ENCODE measurements around the gene ACE. TPM values are rescaled to one million over a fixed set of nuclear protein-coding genes. Genes with fewer than 3 reads are reported as not detected.
"Not testable (repeated sequence)": the region's sequence is repeated elsewhere in the genome, so short reads cannot be mapped to it uniquely, and the experiment has no call there.

ACE gene
- total RNA-seq, 1 donor from 2014 or later: 6.4 TPM

DNA sequence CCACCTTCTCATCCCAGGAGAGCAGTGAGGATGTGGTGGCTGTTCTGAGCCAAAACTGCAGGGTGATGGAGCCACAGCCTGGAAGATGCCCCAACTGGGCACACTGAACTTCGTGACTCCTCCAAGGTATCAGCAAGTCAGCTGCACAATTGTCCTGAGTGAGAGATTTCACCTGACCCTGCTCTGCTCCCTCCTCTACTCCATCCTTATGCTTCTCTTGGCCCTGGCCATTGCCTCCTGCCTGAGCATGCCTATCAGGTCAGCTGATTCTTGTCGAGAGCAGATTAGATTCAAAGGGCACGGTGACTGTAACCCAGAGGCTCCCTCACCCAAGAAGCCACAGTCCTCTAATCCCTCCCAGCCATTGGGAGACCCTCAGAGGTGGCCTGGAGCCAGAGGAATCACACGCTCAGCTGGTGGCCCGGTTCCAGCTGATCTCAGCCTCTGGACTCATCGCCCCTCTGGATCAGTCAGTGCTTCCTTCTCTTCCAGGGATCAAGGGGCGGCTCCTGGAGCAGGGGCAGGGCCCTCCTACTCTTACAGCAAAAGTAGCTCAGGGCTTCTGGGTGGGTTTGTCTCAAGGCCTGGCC is 23.8 kb upstream of the ACE start:
- H3K27me3 Mint-ChIP-seq: peaks cover 18% of the 10 kb centered on the region
- DNase-seq (ENCODE audit: low spot score, unreplicated experiment): no peak
- peaks cover 2% of the 10 kb centered on the region for H3K36me3 Mint-ChIP-seq (ENCODE audit: insufficient read depth)
- H3K4me1 Mint-ChIP-seq (ENCODE audit: low read depth): no peaks in the 10 kb centered on the region
- H3K9me3 Mint-ChIP-seq (ENCODE audit: low read depth): no peaks in the 10 kb centered on the region
- H3K27ac Mint-ChIP-seq: no peak overlapping the region
- TF ChIP-seq, protein P1, sequence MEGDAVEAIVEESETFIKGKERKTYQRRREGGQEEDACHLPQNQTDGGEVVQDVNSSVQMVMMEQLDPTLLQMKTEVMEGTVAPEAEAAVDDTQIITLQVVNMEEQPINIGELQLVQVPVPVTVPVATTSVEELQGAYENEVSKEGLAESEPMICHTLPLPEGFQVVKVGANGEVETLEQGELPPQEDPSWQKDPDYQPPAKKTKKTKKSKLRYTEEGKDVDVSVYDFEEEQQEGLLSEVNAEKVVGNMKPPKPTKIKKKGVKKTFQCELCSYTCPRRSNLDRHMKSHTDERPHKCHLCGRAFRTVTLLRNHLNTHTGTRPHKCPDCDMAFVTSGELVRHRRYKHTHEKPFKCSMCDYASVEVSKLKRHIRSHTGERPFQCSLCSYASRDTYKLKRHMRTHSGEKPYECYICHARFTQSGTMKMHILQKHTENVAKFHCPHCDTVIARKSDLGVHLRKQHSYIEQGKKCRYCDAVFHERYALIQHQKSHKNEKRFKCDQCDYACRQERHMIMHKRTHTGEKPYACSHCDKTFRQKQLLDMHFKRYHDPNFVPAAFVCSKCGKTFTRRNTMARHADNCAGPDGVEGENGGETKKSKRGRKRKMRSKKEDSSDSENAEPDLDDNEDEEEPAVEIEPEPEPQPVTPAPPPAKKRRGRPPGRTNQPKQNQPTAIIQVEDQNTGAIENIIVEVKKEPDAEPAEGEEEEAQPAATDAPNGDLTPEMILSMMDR (IDR thresholded peaks at IDR 0.05; ENCODE audit: unreplicated experiment): no peak
- H3K4me3 Mint-ChIP-seq (ENCODE audit: low read depth): no peak overlapping the region

DNA sequence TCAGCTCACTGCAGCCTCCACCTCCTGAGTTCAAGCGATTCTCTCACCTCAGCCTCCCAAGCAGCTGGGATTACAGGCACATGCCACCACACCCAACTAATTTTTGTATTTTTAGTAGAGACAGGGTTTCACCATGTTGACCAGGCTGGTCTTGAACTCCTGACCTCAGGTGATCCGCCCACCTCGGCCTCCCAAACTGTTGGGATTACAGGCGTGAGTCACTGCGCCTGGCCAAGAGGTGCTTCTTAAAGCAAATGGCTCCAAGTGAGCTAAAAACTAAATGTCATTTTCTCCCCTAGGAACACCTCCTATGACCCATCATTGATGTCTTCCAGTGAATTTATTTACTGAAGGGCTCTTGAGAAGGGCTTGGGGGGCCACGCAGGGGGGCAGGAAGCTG is 22.5 kb upstream of the ACE start:
- H3K36me3 Mint-ChIP-seq (ENCODE audit: insufficient read depth); H3K27ac Mint-ChIP-seq; H3K4me1 Mint-ChIP-seq (ENCODE audit: low read depth); DNase-seq (ENCODE audit: low spot score, unreplicated experiment); H3K9me3 Mint-ChIP-seq (ENCODE audit: low read depth); H3K4me3 Mint-ChIP-seq (ENCODE audit: low read depth): not testable (repeated sequence)
- peaks cover 14% of the 10 kb centered on the region for H3K27me3 Mint-ChIP-seq

DNA sequence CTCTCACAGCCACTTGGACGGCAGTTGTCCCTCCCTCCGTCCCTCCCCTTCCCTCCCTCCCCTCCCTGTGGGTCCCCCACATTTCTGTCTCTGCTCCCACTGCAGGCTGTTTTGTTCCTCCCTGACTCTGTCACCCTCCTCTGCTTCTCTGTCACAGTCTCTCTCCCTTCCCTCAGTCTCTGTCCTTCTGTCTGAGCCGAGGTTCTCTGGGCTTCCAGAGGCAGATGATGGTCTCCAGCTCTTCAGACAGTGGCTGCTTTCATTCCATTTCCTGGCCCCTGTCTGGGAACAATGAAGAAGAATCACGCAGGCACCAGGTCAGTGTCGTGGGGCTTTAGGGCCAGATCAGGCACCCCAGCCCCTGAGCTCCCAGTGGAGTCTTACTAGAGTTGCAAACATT is 21.9 kb upstream of the ACE start:
- Mint-ChIP-seq H3K27ac (no peak overlapping the region), H3K4me3 (ENCODE audit: low read depth) (no peak overlapping the region)
- no peak for DNase-seq (ENCODE audit: low spot score, unreplicated experiment)

DNA sequence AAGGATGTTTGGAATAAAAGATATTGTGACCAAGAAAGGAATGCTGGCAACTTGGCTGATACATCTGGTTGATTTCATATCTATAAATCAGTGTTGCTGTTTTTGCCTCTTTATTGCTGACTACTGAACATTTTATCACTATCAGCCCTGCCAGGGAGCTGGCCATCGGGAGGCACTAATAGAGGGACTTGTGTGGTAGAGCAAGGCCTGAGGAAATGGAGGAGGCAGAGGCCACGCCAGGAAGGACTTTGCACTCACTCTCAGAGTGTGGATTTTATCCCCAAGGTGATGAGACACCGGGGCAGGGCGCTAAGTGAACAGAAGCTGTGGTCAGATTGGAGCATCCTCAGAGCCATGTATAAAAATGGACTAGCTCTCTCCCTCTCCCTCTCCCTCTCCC is 21.4 kb upstream of the ACE start:
- Mint-ChIP-seq H3K4me3 (ENCODE audit: low read depth) (no peak overlapping the region), H3K27me3 (peaks cover 9% of the 10 kb centered on the region), H3K36me3 (ENCODE audit: insufficient read depth) (peaks cover 2% of the 10 kb centered on the region), H3K27ac (peak overlapping the region; percentile 84), H3K4me1 (ENCODE audit: low read depth) (peaks cover 4% of the 10 kb centered on the region), H3K9me3 (ENCODE audit: low read depth) (no peaks in the 10 kb centered on the region)
- DNase-seq (ENCODE audit: low spot score, unreplicated experiment): no peak
- TF ChIP-seq, protein P1 (IDR thresholded peaks at IDR 0.05; ENCODE audit: unreplicated experiment): no peak

More for the DNA sequence above, 21.9 kb upstream of the ACE start:
- TF ChIP-seq, protein P1 (IDR thresholded peaks at IDR 0.05; ENCODE audit: unreplicated experiment): no peak
- peaks cover 10% of the 10 kb centered on the region for H3K27me3 Mint-ChIP-seq
- no peaks in the 10 kb centered on the region for H3K9me3 Mint-ChIP-seq (ENCODE audit: low read depth)
- peaks cover 2% of the 10 kb centered on the region for H3K4me1 Mint-ChIP-seq (ENCODE audit: low read depth)
- peaks cover 2% of the 10 kb centered on the region for H3K36me3 Mint-ChIP-seq (ENCODE audit: insufficient read depth)

DNA sequence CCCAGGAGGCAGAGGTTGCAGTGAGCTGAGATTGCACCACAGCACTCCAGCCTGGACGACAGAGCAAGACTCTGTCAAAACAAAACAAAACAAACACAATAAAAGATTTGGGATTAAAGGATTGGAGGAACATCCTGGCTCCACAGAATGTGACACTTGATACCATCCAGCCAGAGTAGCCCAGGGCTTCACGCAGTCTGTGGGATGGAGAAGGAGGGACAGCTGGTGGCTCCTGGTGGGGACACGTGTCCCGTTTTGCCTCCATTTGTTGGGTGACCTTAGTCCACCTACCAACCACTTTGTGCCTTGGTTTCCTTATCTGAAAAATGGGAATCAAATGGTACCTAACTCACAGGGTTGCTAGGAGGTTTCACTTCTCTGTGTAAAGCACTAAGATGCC is 18.4 kb upstream of the ACE start:
- H3K27me3 Mint-ChIP-seq: peaks cover 5% of the 10 kb centered on the region
- TF ChIP-seq, protein P1 (IDR thresholded peaks at IDR 0.05; ENCODE audit: unreplicated experiment): no peak
- no peaks in the 10 kb centered on the region for H3K9me3 Mint-ChIP-seq (ENCODE audit: low read depth)
- peaks cover 4% of the 10 kb centered on the region for H3K4me1 Mint-ChIP-seq (ENCODE audit: low read depth)
- no peak overlapping the region for H3K4me3 Mint-ChIP-seq (ENCODE audit: low read depth)
- H3K27ac Mint-ChIP-seq: no peak overlapping the region
- no peak for DNase-seq (ENCODE audit: low spot score, unreplicated experiment)
- H3K36me3 Mint-ChIP-seq (ENCODE audit: insufficient read depth): peaks cover 2% of the 10 kb centered on the region

DNA sequence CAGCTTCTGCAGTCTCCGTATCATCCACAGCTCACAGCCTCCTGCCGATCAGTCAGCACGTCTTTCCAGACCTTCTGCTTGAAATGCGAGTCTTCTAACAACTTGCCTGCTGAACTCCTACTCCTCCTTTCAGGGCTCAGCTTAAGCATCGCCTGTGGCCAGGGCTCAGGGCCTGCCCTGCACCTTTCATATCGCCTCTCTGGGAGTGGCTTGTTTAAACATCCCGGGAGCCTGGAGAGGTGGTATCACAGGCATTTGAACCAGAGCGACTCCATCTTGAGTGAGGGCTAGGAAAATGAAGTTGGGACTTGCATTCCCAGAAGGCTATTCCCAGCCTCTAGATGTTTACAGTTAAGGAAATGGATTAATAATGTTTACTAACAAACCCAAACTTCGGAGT is 16.8 kb upstream of the ACE start:
- H3K9me3 Mint-ChIP-seq (ENCODE audit: low read depth): no peaks in the 10 kb centered on the region
- peaks cover 9% of the 10 kb centered on the region for H3K27me3 Mint-ChIP-seq
- H3K36me3 Mint-ChIP-seq (ENCODE audit: insufficient read depth): peaks cover 2% of the 10 kb centered on the region
- no peak overlapping the region for H3K4me3 Mint-ChIP-seq (ENCODE audit: low read depth)
- DNase-seq (ENCODE audit: low spot score, unreplicated experiment): no peak
- H3K4me1 Mint-ChIP-seq (ENCODE audit: low read depth): peaks cover 4% of the 10 kb centered on the region
- no peak overlapping the region for H3K27ac Mint-ChIP-seq
- TF ChIP-seq, protein P1 (IDR thresholded peaks at IDR 0.05; ENCODE audit: unreplicated experiment): no peak

All from progenitor cell of endocrine pancreas (in vitro differentiated cells).